HCT116 (cell line): ENCODE data around the gene GSAP. TPM values are rescaled to one million over a fixed set of nuclear protein-coding genes. Genes with fewer than 3 reads are reported as not detected.

Experiments
- ATAC-seq: fragments of 200-7000 bp; cut with Tn5 transposase; 2 replicates; pipeline ENCODE4 v1.9.1; 2020; ENCODE audit warnings: mild to moderate bottlenecking, moderate library complexity
- BruUV-seq: library from RNA; stranded (reverse); fragments of 400-500 nt; replicated peaks from 2 replicates; lab custom pipeline; 2021; lab: Mats Ljungman, UMichigan
- CTCF ChIA-PET: fragments of 300-600 bp; sonication (Branson Sonifier 250); formaldehyde crosslinking; loops from one replicate; lab custom pipeline; 2021; ENCODE audit warnings: antibody characterized with exemption; lab: Charles Lee
- POLR2A ChIA-PET: fragments of 300-600, 350-600 bp; sonication (Branson Sonifier 250); formaldehyde crosslinking; loops from one replicate; lab custom pipeline; 2021; ENCODE audit warnings: antibody characterized with exemption; lab: Charles Lee
- RAD21 ChIA-PET, 2 experiments: fragments of 300-600 bp; sonication (Branson Sonifier 250); formaldehyde crosslinking; loops; one replicate each; lab custom pipeline; 2023; ENCODE audit warnings: low total read pairs in 2 of 2; ENCODE audit not compliant: uncharacterized antibody in 2 of 2, unreplicated experiment in 2 of 2, low non-redundant PET in 1 of 2; lab: Charles Lee
- DNase-seq: peaks from one replicate; pipeline ENCODE4 v3.0.0-alpha.2; 2010; ENCODE audit warnings: low read depth, low spot score
- H2AFZ ChIP-seq: fragments of 200-600 bp; shearing (Covaris generic), sonication (generic); 2 replicates; pipeline ENCODE4 v1.6.1; 2017; ENCODE audit warnings: low read depth, mixed run types, mixed read lengths, antibody characterized with exemption, low read length; ENCODE audit not compliant: poor library complexity, severe bottlenecking
- H3K27ac ChIP-seq: 2 replicates; pipeline ENCODE4 v1.5.1; 2012; ENCODE audit warnings: low read depth, low read length
- H3K27me3 ChIP-seq: fragments of 200-600 bp; sonication (generic); 2 replicates; pipeline ENCODE4 v1.6.1; 2016; ENCODE audit warnings: mixed run types, low read length, mixed read lengths; ENCODE audit not compliant: insufficient read depth
- H3K36me3 ChIP-seq, 2 experiments: fragments of 200-500 bp in 1 of 2; fragments of 200-600 bp in 1 of 2; sonication (Bioruptor generic) in 1 of 2; sonication (generic) in 1 of 2; 2 replicates each; pipeline versions ENCODE4 v1.5.1 to v1.6.1; 2014 to 2016; ENCODE audit warnings: low read length in 2 of 2, inconsistent platforms in 1 of 2, mixed read lengths in 1 of 2, mixed run types in 1 of 2; ENCODE audit not compliant: insufficient read depth in 2 of 2, control insufficient read depth in 1 of 2
- H3K4me1 ChIP-seq, 2 experiments: fragments of 200-600 bp in 1 of 2; sonication (generic) in 1 of 2; 2 replicates each; pipeline versions ENCODE4 v1.5.1 to v1.6.1; 2012 to 2017; ENCODE audit warnings: low read length in 2 of 2, inconsistent platforms in 1 of 2, mild to moderate bottlenecking in 1 of 2, mixed read lengths in 1 of 2, mixed run types in 1 of 2, moderate library complexity in 1 of 2; ENCODE audit not compliant: insufficient read depth in 2 of 2, control insufficient read depth in 1 of 2
- H3K4me2 ChIP-seq: fragments of 200-600 bp; sonication (generic); 2 replicates; pipeline ENCODE4 v1.6.1; 2017; ENCODE audit warnings: mixed run types, low read length, mixed read lengths
- H3K4me3 ChIP-seq, 2 experiments: fragments of 200-600 bp in 1 of 2; sonication (generic) in 1 of 2; replicated peaks in 1 of 2; 2 replicates each; pipeline ENCODE4 v1.5.1; 2011 to 2016; ENCODE audit warnings: low read length in 2 of 2, control low read depth in 1 of 2, low read depth in 1 of 2, mild to moderate bottlenecking in 1 of 2, mixed read lengths in 1 of 2, mixed run types in 1 of 2
- H3K79me2 ChIP-seq: fragments of 200-600 bp; sonication (generic); 2 replicates; pipeline ENCODE4 v1.6.1; 2017; ENCODE audit warnings: mild to moderate bottlenecking, mixed run types, low read length, moderate library complexity, mixed read lengths; ENCODE audit not compliant: insufficient read depth
- H3K9ac ChIP-seq: fragments of 200-600 bp; sonication (generic); 2 replicates; pipeline ENCODE4 v1.6.1; 2016; ENCODE audit warnings: low read length, mixed read lengths
- H3K9me2 ChIP-seq: fragments of 200-600 bp; sonication (generic), shearing (Covaris generic); 2 replicates; pipeline ENCODE4 v1.6.1; 2017; ENCODE audit warnings: mixed run types, mild to moderate bottlenecking, moderate library complexity; ENCODE audit not compliant: insufficient read depth
- H3K9me3 ChIP-seq, 2 experiments: fragments of 200-500 bp in 1 of 2; fragments of 200-600 bp in 1 of 2; sonication (Bioruptor generic) in 1 of 2; sonication (generic) in 1 of 2; 2 replicates each; pipeline ENCODE4 v1.6.1; 2014 to 2017; ENCODE audit warnings: low read length in 2 of 2, mixed read lengths in 2 of 2, inconsistent platforms in 1 of 2, low read depth in 1 of 2, mild to moderate bottlenecking in 1 of 2, mixed run types in 1 of 2, moderate library complexity in 1 of 2; ENCODE audit not compliant: control insufficient read depth in 1 of 2, insufficient read depth in 1 of 2
- H4K20me1 ChIP-seq: fragments of 200-600 bp; sonication (generic), shearing (Covaris generic); 2 replicates; pipeline ENCODE4 v1.6.1; 2017; ENCODE audit warnings: mixed run types, mild to moderate bottlenecking, moderate library complexity; ENCODE audit not compliant: insufficient read depth
- ATF3 ChIP-seq: IDR thresholded peaks from 2 replicates; pipeline ENCODE4 v1.6.1; 2012
- CEBPB ChIP-seq: IDR thresholded peaks from 2 replicates; pipeline ENCODE4 v1.6.1; 2012; ENCODE audit warnings: low read depth
- ELF1 ChIP-seq: IDR thresholded peaks from 2 replicates; pipeline ENCODE4 v1.6.1; 2012; ENCODE audit warnings: low read depth, borderline replicate concordance
- EZH2 ChIP-seq: fragments of 200-600 bp; sonication (generic); IDR thresholded peaks from 2 replicates; pipeline ENCODE4 v1.6.1; 2017; ENCODE audit warnings: antibody characterized with exemption, mixed run types
- EZH2phosphoT487 ChIP-seq: fragments of 200-600 bp; IDR thresholded peaks from 2 replicates; pipeline ENCODE4 v1.6.1; 2018; ENCODE audit warnings: antibody characterized with exemption, borderline replicate concordance
- FOSL1 ChIP-seq: IDR thresholded peaks from 2 replicates; pipeline ENCODE4 v1.6.1; 2012; ENCODE audit warnings: low read depth
- POLR2A ChIP-seq: IDR thresholded peaks from 2 replicates; pipeline ENCODE4 v1.7.0; 2011; ENCODE audit warnings: borderline replicate concordance; ENCODE audit not compliant: insufficient read depth, insufficient read length; ENCODE audit errors: extremely low read depth
- POLR2AphosphoS5 ChIP-seq: IDR thresholded peaks from 2 replicates; pipeline ENCODE4 v1.6.1; 2011; ENCODE audit warnings: mild to moderate bottlenecking, low read depth, low read length, moderate library complexity
- RAD21 ChIP-seq: IDR thresholded peaks from 2 replicates; pipeline ENCODE4 v1.6.1; 2012; ENCODE audit warnings: low read depth, mild to moderate bottlenecking
- SRF ChIP-seq: IDR thresholded peaks from 2 replicates; pipeline ENCODE4 v1.6.1; 2012; ENCODE audit warnings: low read depth
- TCF7L2 ChIP-seq: IDR thresholded peaks from 2 replicates; pipeline ENCODE4 v1.7.0; 2011; ENCODE audit warnings: borderline replicate concordance, inconsistent platforms; ENCODE audit not compliant: insufficient read depth, insufficient read length; ENCODE audit errors: extremely low read depth
- YY1 ChIP-seq: IDR thresholded peaks from 2 replicates; pipeline ENCODE4 v1.6.1; 2011; ENCODE audit warnings: low read length, low read depth, moderate library complexity, mild to moderate bottlenecking; ENCODE audit not compliant: insufficient replicate concordance; ENCODE audit errors: extremely low read depth
- ZBTB33 ChIP-seq: IDR thresholded peaks from 2 replicates; pipeline ENCODE4 v1.6.1; 2011; ENCODE audit warnings: mild to moderate bottlenecking, low read length, moderate library complexity; ENCODE audit not compliant: insufficient replicate concordance; ENCODE audit errors: extremely low read depth
- ZFX ChIP-seq: fragments of 450-650 bp; IDR thresholded peaks from 2 replicates; pipeline ENCODE4 v1.6.1; 2017
- ZNF274 ChIP-seq: fragments of 200-500 bp; sonication (Bioruptor generic); IDR thresholded peaks from 2 replicates; pipeline ENCODE4 v1.6.1; 2014; ENCODE audit warnings: mild to moderate bottlenecking, low read depth, low read length, inconsistent platforms
- intact Hi-C: fragments of 100-400 bp; cut with micrococcal nuclease; formaldehyde crosslinking; loops from 2 replicates; pipeline ENCODE4 v1.10.0; 2022
- total RNA-seq: library from RNA; stranded (reverse); gene quantifications from one replicate; pipeline ENCODE4 v1.2.1, GENCODE V29; 2021; ENCODE audit not compliant: unreplicated experiment
- TF ChIP-seq, protein P1 (sequence below), 3 experiments: fragments of 200-600 bp in 1 of 3; sonication (generic) in 1 of 3; IDR thresholded peaks in 2 of 3; conservative IDR thresholded peaks in 1 of 3; 2 replicates each; pipeline ENCODE4 v1.5.1; 2012 to 2017; ENCODE audit warnings: low read depth in 2 of 3, low read length in 2 of 3, antibody characterized with exemption in 1 of 3, borderline replicate concordance in 1 of 3, control low read depth in 1 of 3, mild to moderate bottlenecking in 1 of 3, mixed read lengths in 1 of 3, mixed run types in 1 of 3, moderate library complexity in 1 of 3; ENCODE audit not compliant: insufficient read depth in 1 of 3

The GSAP gene
- total RNA-seq, 1 experiment from 2014 or later, result not detected

- intact Hi-C loops, result no loop called here
- H3K4me2 ChIP-seq, result no peak overlapping the region
Measured at GRCh38 chr7:77288676-77289320, 127.4 kb downstream of the GSAP start.

GRCh38 chr7:77284616-77285015, 131.5 kb downstream of the GSAP start:
- DNase-seq (no peak), ATAC-seq (no peak)
- no peaks in the 10 kb centered on the region for H3K27me3 ChIP-seq
- no peaks in the 10 kb centered on the region for H3K9me2 ChIP-seq
- TF ChIP-seq CEBPB (no peak), SRF (no peak), EZH2phosphoT487 (no peak), ZBTB33 (no peak)
- TF ChIP-seq, protein P1, sequence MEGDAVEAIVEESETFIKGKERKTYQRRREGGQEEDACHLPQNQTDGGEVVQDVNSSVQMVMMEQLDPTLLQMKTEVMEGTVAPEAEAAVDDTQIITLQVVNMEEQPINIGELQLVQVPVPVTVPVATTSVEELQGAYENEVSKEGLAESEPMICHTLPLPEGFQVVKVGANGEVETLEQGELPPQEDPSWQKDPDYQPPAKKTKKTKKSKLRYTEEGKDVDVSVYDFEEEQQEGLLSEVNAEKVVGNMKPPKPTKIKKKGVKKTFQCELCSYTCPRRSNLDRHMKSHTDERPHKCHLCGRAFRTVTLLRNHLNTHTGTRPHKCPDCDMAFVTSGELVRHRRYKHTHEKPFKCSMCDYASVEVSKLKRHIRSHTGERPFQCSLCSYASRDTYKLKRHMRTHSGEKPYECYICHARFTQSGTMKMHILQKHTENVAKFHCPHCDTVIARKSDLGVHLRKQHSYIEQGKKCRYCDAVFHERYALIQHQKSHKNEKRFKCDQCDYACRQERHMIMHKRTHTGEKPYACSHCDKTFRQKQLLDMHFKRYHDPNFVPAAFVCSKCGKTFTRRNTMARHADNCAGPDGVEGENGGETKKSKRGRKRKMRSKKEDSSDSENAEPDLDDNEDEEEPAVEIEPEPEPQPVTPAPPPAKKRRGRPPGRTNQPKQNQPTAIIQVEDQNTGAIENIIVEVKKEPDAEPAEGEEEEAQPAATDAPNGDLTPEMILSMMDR (IDR thresholded peaks at IDR 0.05 in 2 of 3, conservative IDR thresholded peaks at IDR 0.05 in 1 of 3; ENCODE audit: borderline replicate concordance in 1 of 3, insufficient read depth in 1 of 3, low read depth in 2 of 3, low read length in 2 of 3), result no peak
- H3K4me3 ChIP-seq, result no peak overlapping the region
- intact Hi-C loops, result no loop called here
- H3K79me2 ChIP-seq, result no peaks in the 10 kb centered on the region
- H4K20me1 ChIP-seq, result no peaks in the 10 kb centered on the region
- H3K27ac ChIP-seq, result no peak overlapping the region
- no peak overlapping the region for H3K9ac ChIP-seq
- no peak overlapping the region for H3K4me2 ChIP-seq
- ChIA-PET POLR2A (no interaction called here), RAD21 (no interaction called here), CTCF (no interaction called here)
- no peaks in the 10 kb centered on the region for H3K4me1 ChIP-seq
- H3K9me3 ChIP-seq, result no peaks in the 10 kb centered on the region
- no peaks in the 10 kb centered on the region for H3K36me3 ChIP-seq
- no peak overlapping the region for H2AFZ ChIP-seq
- BruUV-seq, result no TSS peak

More at GRCh38 chr7:77288676-77289320, 127.4 kb downstream of the GSAP start:
- Histone ChIP-seq H3K4me1 (no peaks in the 10 kb centered on the region), H3K27ac (no peak overlapping the region), H2AFZ (no peak overlapping the region), H3K79me2 (no peaks in the 10 kb centered on the region), H3K36me3 (no peaks in the 10 kb centered on the region), H3K9me2 (no peaks in the 10 kb centered on the region), H3K9ac (no peak overlapping the region), H4K20me1 (no peaks in the 10 kb centered on the region), H3K4me3 (no peak overlapping the region), H3K27me3 (no peaks in the 10 kb centered on the region), H3K9me3 (no peaks in the 10 kb centered on the region)
- ChIA-PET CTCF (no interaction called here), POLR2A (no interaction called here), RAD21 (no interaction called here)
- no peak for ATAC-seq
- TF ChIP-seq FOSL1 (no peak), RAD21 (no peak), TCF7L2 (no peak), EZH2 (no peak), YY1 (no peak), ELF1 (no peak), ATF3 (no peak), POLR2AphosphoS5 (no peak), POLR2A (no peak), EZH2phosphoT487 (no peak), ZFX (no peak), ZNF274 (no peak)
- no TSS peak for BruUV-seq
- no peak for DNase-seq
